MCF 10A (cell line): Measurements from ENCODE around the gene ORC2. TPM values are rescaled to one million over a fixed set of nuclear protein-coding genes. Genes with fewer than 3 reads are reported as not detected.

Source experiments
- BruUV-seq: library from RNA; stranded (reverse); fragments of 400-500 nt; replicated peaks from 2 replicates; lab custom pipeline; 2021; lab: Mats Ljungman, UMichigan
- CTCF ChIA-PET: fragments of 300-600 bp; sonication (Branson Sonifier 250); formaldehyde crosslinking; extraction: SDS; loops from one replicate; lab custom pipeline; 2021; ENCODE audit warnings: antibody characterized with exemption, inconsistent platforms; lab: Yijun Ruan, JAX
- POLR2A ChIA-PET: fragments of 300-600, 350-650 bp; sonication (Branson Sonifier 250); formaldehyde crosslinking; extraction: SDS; loops from one replicate; lab custom pipeline; 2020; ENCODE audit warnings: antibody characterized with exemption, inconsistent platforms; lab: Yijun Ruan, JAX
- DNase-seq: peaks from one replicate; pipeline ENCODE4 v3.0.0-alpha.2; 2018; ENCODE audit not compliant: unreplicated experiment
- H3K27ac Mint-ChIP-seq: one replicate; pipeline ENCODE4 v1.8.0; 2022; ENCODE audit warnings: mild to moderate bottlenecking, low read depth, mixed read lengths; ENCODE audit not compliant: unreplicated experiment
- H3K27me3 Mint-ChIP-seq: one replicate; pipeline ENCODE4 v1.8.0; 2022; ENCODE audit warnings: mixed read lengths; ENCODE audit not compliant: insufficient read depth, unreplicated experiment
- H3K36me3 Mint-ChIP-seq: one replicate; pipeline ENCODE4 v1.8.0; 2022; ENCODE audit warnings: mild to moderate bottlenecking, moderate library complexity, mixed read lengths; ENCODE audit not compliant: insufficient read depth, unreplicated experiment
- H3K4me1 Mint-ChIP-seq: one replicate; pipeline ENCODE4 v1.8.0; 2022; ENCODE audit warnings: mixed read lengths; ENCODE audit not compliant: insufficient read depth, unreplicated experiment
- H3K4me3 Mint-ChIP-seq: one replicate; pipeline ENCODE4 v1.8.0; 2022; ENCODE audit warnings: mild to moderate bottlenecking, moderate library complexity, mixed read lengths; ENCODE audit not compliant: unreplicated experiment
- H3K9me3 Mint-ChIP-seq: one replicate; pipeline ENCODE4 v1.8.0; 2022; ENCODE audit warnings: mixed read lengths; ENCODE audit not compliant: unreplicated experiment
- CTCF ChIP-seq: fragments of 200-600 bp; IDR thresholded peaks from one replicate; pipeline ENCODE4 v1.8.0; 2022; ENCODE audit warnings: antibody characterized with exemption, mild to moderate bottlenecking; ENCODE audit not compliant: unreplicated experiment
- intact Hi-C: fragments of 100-400 bp; cut with micrococcal nuclease; formaldehyde crosslinking; loops from 2 replicates; pipeline ENCODE4 v1.14.1; 2022
- total RNA-seq: library from RNA; stranded (reverse); gene quantifications from 2 replicates; pipeline ENCODE4 v1.2.3, GENCODE V29; 2022

ORC2 gene
- total RNA-seq, 1 experiment from 2014 or later: 54.4 TPM

- intact Hi-C loops: no loop called here
- Mint-ChIP-seq H3K4me1 (no peaks in the 10 kb centered on the region), H3K27me3 (no peaks in the 10 kb centered on the region), H3K27ac (no peak overlapping the region), H3K9me3 (no peaks in the 10 kb centered on the region), H3K4me3 (no peak overlapping the region), H3K36me3 (peaks cover 99% of the 10 kb centered on the region)
- ChIA-PET POLR2A (no interaction called here), CTCF (interaction anchor here (1.0 kb wide), 1 partner anchor 9 kb away, joined by 4 read pairs; no protein-coding TSS in a partner anchor)
- DNase-seq: no peak
- no TSS peak for BruUV-seq
- TF ChIP-seq CTCF: no peak
These were observed 53.5 kb downstream of the ORC2 start for GRCh38 chr2:200909958-200910357.

- ChIA-PET POLR2A (interaction anchor here (1.0 to 3.7 kb wide), 8 partner anchors 17 to 327 kb away, joined by 3 to 29 read pairs (median 5); partner anchors contain the start of genes CLK1, NDUFB3, NIF3L1 and PPIL3), CTCF (interaction anchor here (0.6 to 5.7 kb wide), 39 partner anchors 8 to 718 kb away, joined by 3 to 94 read pairs (median 4); partner anchors contain the start of genes NDUFB3, NIF3L1 and ORC2)
- intact Hi-C loops: loop anchor here (1.0 kb wide), 3 partner anchors 164 to 272 kb away; no protein-coding TSS in a partner anchor
- Mint-ChIP-seq H3K4me3 (no peak overlapping the region), H3K9me3 (no peaks in the 10 kb centered on the region), H3K27me3 (no peaks in the 10 kb centered on the region), H3K27ac (no peak overlapping the region), H3K36me3 (peaks cover 82% of the 10 kb centered on the region), H3K4me1 (no peaks in the 10 kb centered on the region)
- DNase-seq: peak; percentile 69
- BruUV-seq: no TSS peak
- TF ChIP-seq CTCF: peak; percentile 72
These were observed 57.7 kb downstream of the ORC2 start for GRCh38 chr2:200905618-200906296.

- H3K27me3 Mint-ChIP-seq: no peaks in the 10 kb centered on the region
- ChIA-PET POLR2A (interaction anchor here (0.6 to 2.0 kb wide), 13 partner anchors 9 to 331 kb away, joined by 3 to 13 read pairs (median 4); partner anchors contain the start of genes CLK1, HYCC2, NDUFB3 and NIF3L1), CTCF (interaction anchor here (0.6 to 1.6 kb wide), 20 partner anchors 9 to 332 kb away, joined by 3 to 28 read pairs (median 4); partner anchors contain the start of genes NIF3L1 and PPIL3)
- DNase-seq: peak; percentile 90
- no TSS peak for BruUV-seq
- H3K4me3 Mint-ChIP-seq: no peak overlapping the region
- H3K27ac Mint-ChIP-seq: no peak overlapping the region
- intact Hi-C loops: loop anchor here (1.0 kb wide), 4 partner anchors 168 to 332 kb away; no protein-coding TSS in a partner anchor
- peaks cover 81% of the 10 kb centered on the region for H3K36me3 Mint-ChIP-seq
- peak; percentile 88 for TF ChIP-seq CTCF
- no peaks in the 10 kb centered on the region for H3K9me3 Mint-ChIP-seq
- no peaks in the 10 kb centered on the region for H3K4me1 Mint-ChIP-seq
These were observed 61.9 kb downstream of the ORC2 start for GRCh38 chr2:200901459-200902072.

- no TSS peak for BruUV-seq
These were observed 64.0 kb downstream of the ORC2 start for GRCh38 chr2:200899482-200899881.

More at GRCh38 chr2:200899482-200899881, 64.0 kb downstream of the ORC2 start:
- intact Hi-C loops: no loop called here
- no peak for DNase-seq
- ChIA-PET CTCF (interaction anchor here (1.5 kb wide), 1 partner anchor 10 kb away, joined by 6 read pairs; the partner anchor contains the start of genes NIF3L1 and PPIL3), POLR2A (interaction anchor here (1.5 kb wide), 1 partner anchor 172 kb away, joined by 3 read pairs; the partner anchor contains the start of genes HYCC2 and NDUFB3)
- TF ChIP-seq CTCF: no peak
- Mint-ChIP-seq H3K4me1 (no peaks in the 10 kb centered on the region), H3K27me3 (no peaks in the 10 kb centered on the region), H3K36me3 (peaks cover 81% of the 10 kb centered on the region), H3K9me3 (no peaks in the 10 kb centered on the region), H3K4me3 (no peak overlapping the region), H3K27ac (no peak overlapping the region)
